H1 (cell line): ENCODE results near the gene ZBTB42.

Experiments used
- ATF3 ChIP-seq: IDR thresholded peaks from 2 replicates; pipeline ENCODE4 v1.6.1; 2011; ENCODE audit warnings: low read depth, mild to moderate bottlenecking, low read length; ENCODE audit not compliant: insufficient read depth
- CTCF ChIP-seq, 3 experiments: IDR thresholded peaks; 1 replicate in 2 of 3; 2 replicates in 1 of 3; pipeline versions ENCODE4 v1.5.1 to v1.6.1; 2011; ENCODE audit warnings: low read length in 3 of 3, mild to moderate bottlenecking in 3 of 3, inconsistent platforms in 2 of 3, low read depth in 1 of 3, moderate library complexity in 1 of 3; ENCODE audit not compliant: insufficient read depth in 1 of 3; ENCODE audit errors: control extremely low read depth in 1 of 3
- HDAC6 ChIP-seq: IDR thresholded peaks from one replicate; pipeline ENCODE4 v1.7.1; 2012; ENCODE audit warnings: low read depth, mild to moderate bottlenecking, inconsistent platforms, low read length, moderate library complexity
- NRF1 ChIP-seq: IDR thresholded peaks from 2 replicates; pipeline ENCODE4 v1.6.1; 2011; ENCODE audit warnings: mild to moderate bottlenecking, low read depth, low read length, improper control_type of control experiment
- POLR2A ChIP-seq, 2 experiments: IDR thresholded peaks; 1 replicate in 1 of 2; 2 replicates in 1 of 2; pipeline ENCODE4 v1.6.1; 2011; ENCODE audit warnings: low read depth in 2 of 2, low read length in 2 of 2, mild to moderate bottlenecking in 2 of 2; ENCODE audit errors: control extremely low read depth in 1 of 2
- SP1 ChIP-seq: IDR thresholded peaks from 2 replicates; pipeline ENCODE4 v1.6.1; 2011; ENCODE audit warnings: low read depth, low read length
- USF2 ChIP-seq: IDR thresholded peaks from 2 replicates; pipeline ENCODE4 v1.6.1; 2011; ENCODE audit warnings: low read length, improper control_type of control experiment

GRCh38 chr14:104782808-104783139, 18.1 kb upstream of the ZBTB42 start:
- TF ChIP-seq SP1, result no peak
- no peak for TF ChIP-seq POLR2A (IDR thresholded peaks at IDR 0.05; ENCODE audit: control extremely low read depth in 1 of 2, low read depth in 2 of 2, low read length in 2 of 2)
- TF ChIP-seq CTCF (IDR thresholded peaks at IDR 0.05; ENCODE audit: control extremely low read depth in 1 of 3, insufficient read depth in 1 of 3, low read depth in 1 of 3, low read length in 3 of 3), result no peak
- no peak for TF ChIP-seq HDAC6
- no peak for TF ChIP-seq ATF3
- no peak for TF ChIP-seq USF2
- TF ChIP-seq NRF1, result no peak
